Uterus (tissue), 2 donors: Measurements from ENCODE around the gene CCDC141.

ENCODE experiments used
- POLR2A ChIP-seq, 2 donors: fragments of 450-650 bp; IDR thresholded peaks; one replicate each; pipeline ENCODE4 v1.6.1; 2016; ENCODE audit warnings: antibody characterized with exemption in 2 of 2, mild to moderate bottlenecking in 1 of 2, moderate library complexity in 1 of 2
- TF ChIP-seq, protein P1 (sequence below), 4 experiments: fragments of 200-600 bp in 2 of 4; fragments of 450-650 bp in 2 of 4; sonication (generic) in 2 of 4; IDR thresholded peaks; one replicate each; pipeline ENCODE4 v1.5.1; 2016 to 2019; ENCODE audit warnings: antibody characterized with exemption in 4 of 4, mild to moderate bottlenecking in 2 of 4, moderate library complexity in 1 of 4

DNA sequence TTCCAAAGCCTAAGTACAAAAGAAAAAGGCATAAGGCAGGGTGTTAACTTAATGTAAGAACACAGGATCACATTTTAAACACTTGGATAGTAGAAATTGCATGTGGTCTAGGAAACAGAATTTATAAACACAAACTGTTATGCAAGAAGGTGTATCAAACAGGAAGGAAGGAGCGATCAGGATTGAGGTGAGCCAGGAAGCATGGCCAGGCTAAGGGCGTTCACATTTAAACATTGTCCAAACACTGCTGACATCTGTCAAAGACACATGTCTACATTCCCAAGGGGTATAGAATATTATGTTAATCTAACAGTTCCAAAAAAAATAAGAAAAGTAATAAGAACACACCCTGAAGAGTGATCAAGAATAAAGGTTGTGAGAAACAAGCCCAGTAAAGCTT lies 71.3 kb downstream of the CCDC141 start:
- TF ChIP-seq, protein P1, sequence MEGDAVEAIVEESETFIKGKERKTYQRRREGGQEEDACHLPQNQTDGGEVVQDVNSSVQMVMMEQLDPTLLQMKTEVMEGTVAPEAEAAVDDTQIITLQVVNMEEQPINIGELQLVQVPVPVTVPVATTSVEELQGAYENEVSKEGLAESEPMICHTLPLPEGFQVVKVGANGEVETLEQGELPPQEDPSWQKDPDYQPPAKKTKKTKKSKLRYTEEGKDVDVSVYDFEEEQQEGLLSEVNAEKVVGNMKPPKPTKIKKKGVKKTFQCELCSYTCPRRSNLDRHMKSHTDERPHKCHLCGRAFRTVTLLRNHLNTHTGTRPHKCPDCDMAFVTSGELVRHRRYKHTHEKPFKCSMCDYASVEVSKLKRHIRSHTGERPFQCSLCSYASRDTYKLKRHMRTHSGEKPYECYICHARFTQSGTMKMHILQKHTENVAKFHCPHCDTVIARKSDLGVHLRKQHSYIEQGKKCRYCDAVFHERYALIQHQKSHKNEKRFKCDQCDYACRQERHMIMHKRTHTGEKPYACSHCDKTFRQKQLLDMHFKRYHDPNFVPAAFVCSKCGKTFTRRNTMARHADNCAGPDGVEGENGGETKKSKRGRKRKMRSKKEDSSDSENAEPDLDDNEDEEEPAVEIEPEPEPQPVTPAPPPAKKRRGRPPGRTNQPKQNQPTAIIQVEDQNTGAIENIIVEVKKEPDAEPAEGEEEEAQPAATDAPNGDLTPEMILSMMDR (IDR thresholded peaks at IDR 0.05): no peak
- TF ChIP-seq POLR2A (IDR thresholded peaks at IDR 0.05): no peak
